Measurements from ENCODE around the gene ESX1.
"Not testable (repeated sequence)": the region's sequence is repeated elsewhere in the genome, so short reads cannot be mapped to it uniquely, and the experiment has no call there.

Gene ESX1

DNA sequence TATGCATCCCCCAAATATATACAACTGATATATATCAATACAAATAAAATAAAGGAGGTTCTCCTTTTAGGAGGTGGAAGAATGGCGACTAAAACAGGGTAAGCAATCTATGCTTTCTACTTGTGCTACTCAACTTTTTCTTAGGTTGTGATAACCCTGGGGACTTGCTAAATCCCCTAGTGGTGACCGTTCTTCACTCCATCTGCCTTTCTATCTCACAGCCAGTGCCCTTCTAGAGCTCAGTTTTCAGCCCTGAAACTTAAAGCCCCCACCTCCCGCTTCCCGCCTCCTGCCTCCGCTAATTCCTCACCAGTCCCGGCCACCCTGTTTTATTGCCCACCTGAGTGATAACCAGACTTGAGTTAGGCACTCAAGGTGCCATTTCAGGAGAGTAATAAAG, 15.5 kb upstream of the ESX1 start:
- no peaks in the 10 kb centered on the region for H3K36me3 ChIP-seq (ENCODE audit: control insufficient read depth in 5 of 5, insufficient read depth in 5 of 5, low read length in 5 of 5)
- peak overlapping the region in 1 of 5 donors; percentile 46 for H3K4me3 ChIP-seq (ENCODE audit: low read depth in 1 of 5, low read length in 5 of 5)
- no peak overlapping the region for H3K9ac ChIP-seq (ENCODE audit: low read length in 5 of 5)
- H3K4me1 ChIP-seq (ENCODE audit: control insufficient read depth in 5 of 5, insufficient read depth in 5 of 5, low read length in 5 of 5): peaks cover 0 to 4% (median 0%) of the 10 kb centered on the region in 5 donors
- H3K27me3 ChIP-seq (ENCODE audit: control insufficient read depth in 5 of 5, insufficient read depth in 4 of 5, low read length in 5 of 5): peaks cover 3 to 31% (median 5%) of the 10 kb centered on the region in 5 donors
- H3K27ac ChIP-seq (ENCODE audit: low read depth, low read length): no peak overlapping the region
- H3K9me3 ChIP-seq (ENCODE audit: control insufficient read depth in 5 of 5, low read length in 5 of 5): no peaks in the 10 kb centered on the region

GRCh38 chrX:104255465-104255864, 732 bp upstream of the ESX1 start:
- no peak overlapping the region for H3K4me3 ChIP-seq (ENCODE audit: low read depth in 1 of 5, low read length in 5 of 5)
- no peak overlapping the region for H3K27ac ChIP-seq (ENCODE audit: low read depth, low read length)
- H3K9ac ChIP-seq (ENCODE audit: low read length in 5 of 5): no peak overlapping the region
- H3K9me3 ChIP-seq (ENCODE audit: control insufficient read depth in 5 of 5, low read length in 5 of 5): peaks cover 0 to 8% (median 2%) of the 10 kb centered on the region in 5 donors
- H3K27me3 ChIP-seq (ENCODE audit: control insufficient read depth in 5 of 5, insufficient read depth in 4 of 5, low read length in 5 of 5): peaks cover 10 to 54% (median 31%) of the 10 kb centered on the region in 5 donors
- H3K4me1 ChIP-seq (ENCODE audit: control insufficient read depth in 5 of 5, insufficient read depth in 5 of 5, low read length in 5 of 5): peaks cover 0 to 23% (median 15%) of the 10 kb centered on the region in 5 donors
- H3K36me3 ChIP-seq (ENCODE audit: control insufficient read depth in 5 of 5, insufficient read depth in 5 of 5, low read length in 5 of 5): no peaks in the 10 kb centered on the region

- peaks cover 10 to 58% (median 34%) of the 10 kb centered on the region in 5 donors for H3K27me3 ChIP-seq (ENCODE audit: control insufficient read depth in 5 of 5, insufficient read depth in 4 of 5, low read length in 5 of 5)
- H3K4me1 ChIP-seq (ENCODE audit: control insufficient read depth in 5 of 5, insufficient read depth in 5 of 5, low read length in 5 of 5): peaks cover 0 to 23% (median 15%) of the 10 kb centered on the region in 5 donors
- H3K4me3 ChIP-seq (ENCODE audit: low read depth in 1 of 5, low read length in 5 of 5): peak overlapping the region; percentile 29 to 51 (median 48)
- no peaks in the 10 kb centered on the region for H3K36me3 ChIP-seq (ENCODE audit: control insufficient read depth in 5 of 5, insufficient read depth in 5 of 5, low read length in 5 of 5)
- peaks cover 0 to 8% (median 2%) of the 10 kb centered on the region in 5 donors for H3K9me3 ChIP-seq (ENCODE audit: control insufficient read depth in 5 of 5, low read length in 5 of 5)
- no peak overlapping the region for H3K27ac ChIP-seq (ENCODE audit: low read depth, low read length)
- no peak overlapping the region for H3K9ac ChIP-seq (ENCODE audit: low read length in 5 of 5)
Observed at GRCh38 chrX:104253567-104254441, 929 bp downstream of the ESX1 start.

GRCh38 chrX:104250470-104250869, 4.3 kb downstream of the ESX1 start:
- no peak overlapping the region for H3K27ac ChIP-seq (ENCODE audit: low read depth, low read length)
- H3K9me3 ChIP-seq (ENCODE audit: control insufficient read depth in 5 of 5, low read length in 5 of 5): peaks cover 0 to 6% (median 2%) of the 10 kb centered on the region in 5 donors
- H3K4me3 ChIP-seq (ENCODE audit: low read depth in 1 of 5, low read length in 5 of 5): no peak overlapping the region
- no peak overlapping the region for H3K9ac ChIP-seq (ENCODE audit: low read length in 5 of 5)
- H3K4me1 ChIP-seq (ENCODE audit: control insufficient read depth in 5 of 5, insufficient read depth in 5 of 5, low read length in 5 of 5): peaks cover 0 to 20% (median 15%) of the 10 kb centered on the region in 5 donors
- peaks cover 3 to 49% (median 23%) of the 10 kb centered on the region in 5 donors for H3K27me3 ChIP-seq (ENCODE audit: control insufficient read depth in 5 of 5, insufficient read depth in 4 of 5, low read length in 5 of 5)
- H3K36me3 ChIP-seq (ENCODE audit: control insufficient read depth in 5 of 5, insufficient read depth in 5 of 5, low read length in 5 of 5): no peaks in the 10 kb centered on the region

DNA sequence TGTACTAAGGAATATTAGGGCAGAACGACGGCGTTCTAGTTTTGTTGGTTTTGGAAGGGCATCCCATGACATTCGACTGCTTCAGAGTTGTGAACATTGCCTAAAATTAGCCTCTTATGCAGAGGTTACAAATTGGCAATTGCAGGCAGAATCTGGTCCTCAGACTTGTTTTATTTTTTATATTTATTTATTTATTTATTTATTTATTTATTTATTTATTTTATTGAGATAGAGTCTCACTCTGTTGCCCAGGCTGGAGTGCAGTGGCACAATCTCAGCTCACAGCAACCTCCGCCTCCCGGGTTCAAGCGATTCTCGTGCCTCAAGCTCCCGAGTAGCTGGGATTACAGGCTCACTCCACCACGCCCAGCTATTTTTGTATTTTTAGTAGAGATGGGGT, 24.7 kb downstream of the ESX1 start:
- not testable (repeated sequence) for H3K36me3 ChIP-seq (ENCODE audit: control insufficient read depth in 5 of 5, insufficient read depth in 5 of 5, low read length in 5 of 5); H3K9ac ChIP-seq (ENCODE audit: low read length in 5 of 5); H3K9me3 ChIP-seq (ENCODE audit: control insufficient read depth in 5 of 5, low read length in 5 of 5); H3K27ac ChIP-seq (ENCODE audit: low read depth, low read length); H3K4me3 ChIP-seq (ENCODE audit: low read depth in 1 of 5, low read length in 5 of 5); H3K4me1 ChIP-seq (ENCODE audit: control insufficient read depth in 5 of 5, insufficient read depth in 5 of 5, low read length in 5 of 5)
- H3K27me3 ChIP-seq (ENCODE audit: control insufficient read depth in 5 of 5, insufficient read depth in 4 of 5, low read length in 5 of 5): peaks cover 0 to 11% (median 7%) of the 10 kb centered on the region in 5 donors

- Histone ChIP-seq H3K4me3 (ENCODE audit: low read depth in 1 of 5, low read length in 5 of 5) (no peak overlapping the region), H3K9ac (ENCODE audit: low read length in 5 of 5) (no peak overlapping the region), H3K27ac (ENCODE audit: low read depth, low read length) (no peak overlapping the region), H3K4me1 (ENCODE audit: control insufficient read depth in 5 of 5, insufficient read depth in 5 of 5, low read length in 5 of 5) (no peaks in the 10 kb centered on the region), H3K27me3 (ENCODE audit: control insufficient read depth in 5 of 5, insufficient read depth in 4 of 5, low read length in 5 of 5) (peaks cover 0 to 10% (median 4%) of the 10 kb centered on the region in 5 donors), H3K36me3 (ENCODE audit: control insufficient read depth in 5 of 5, insufficient read depth in 5 of 5, low read length in 5 of 5) (no peaks in the 10 kb centered on the region), H3K9me3 (ENCODE audit: control insufficient read depth in 5 of 5, low read length in 5 of 5) (no peaks in the 10 kb centered on the region)
Observed at GRCh38 chrX:104211187-104211586, 43.5 kb downstream of the ESX1 start.

GRCh38 chrX:104205548-104205947, 49.2 kb downstream of the ESX1 start:
- H3K4me1 ChIP-seq (ENCODE audit: control insufficient read depth in 5 of 5, insufficient read depth in 5 of 5, low read length in 5 of 5): no peaks in the 10 kb centered on the region

More at GRCh38 chrX:104205548-104205947, 49.2 kb downstream of the ESX1 start:
- Histone ChIP-seq H3K36me3 (ENCODE audit: control insufficient read depth in 5 of 5, insufficient read depth in 5 of 5, low read length in 5 of 5) (peaks cover 0 to 6% (median 1%) of the 10 kb centered on the region in 5 donors), H3K27me3 (ENCODE audit: control insufficient read depth in 5 of 5, insufficient read depth in 4 of 5, low read length in 5 of 5) (peaks cover 0 to 10% (median under 1%) of the 10 kb centered on the region in 5 donors), H3K4me3 (ENCODE audit: low read depth in 1 of 5, low read length in 5 of 5) (no peak overlapping the region), H3K9me3 (ENCODE audit: control insufficient read depth in 5 of 5, low read length in 5 of 5) (no peaks in the 10 kb centered on the region), H3K27ac (ENCODE audit: low read depth, low read length) (no peak overlapping the region), H3K9ac (ENCODE audit: low read length in 5 of 5) (no peak overlapping the region)
